Thoracic aorta (tissue), 2 donors: ENCODE results near the gene THAP10. TPM values are rescaled to one million over a fixed set of nuclear protein-coding genes. Genes with fewer than 3 reads are reported as not detected.
A peak's percentile ranks its signal among the peaks of the same experiment; 100 is the strongest.

ENCODE experiments used
- ATAC-seq: fragments of 150-250 bp; one replicate; pipeline ENCODE4 v1.8.0; 2017; ENCODE audit warnings: low read depth; ENCODE audit not compliant: insufficient number of reproducible peaks, low FRiP score
- DNase-seq: peaks from one replicate; pipeline ENCODE4 v3.0.0-alpha.2; 2020; ENCODE audit warnings: low spot score
- H3K27ac ChIP-seq, 2 donors: fragments of 200-600 bp; sonication (generic); 1 replicate in 1 of 2; 2 replicates in 1 of 2; pipeline ENCODE4 v1.5.1; 2016; ENCODE audit warnings: mild to moderate bottlenecking in 2 of 2, moderate library complexity in 2 of 2
- H3K27me3 ChIP-seq: fragments of 200-600 bp; sonication (generic); replicated peaks from 2 replicates; pipeline ENCODE4 v1.6.0; 2016; ENCODE audit warnings: mild to moderate bottlenecking; ENCODE audit not compliant: insufficient read depth
- H3K36me3 ChIP-seq: fragments of 200-600 bp; sonication (generic); one replicate; pipeline ENCODE4 v1.5.1; 2016
- H3K4me1 ChIP-seq, 2 donors: fragments of 200-600 bp; sonication (generic); 1 replicate in 1 of 2; 2 replicates in 1 of 2; pipeline versions ENCODE4 v1.5.1 to v1.6.0; 2016; ENCODE audit warnings: low read depth in 2 of 2, mild to moderate bottlenecking in 1 of 2; ENCODE audit not compliant: control insufficient read depth in 1 of 2
- H3K4me3 ChIP-seq: fragments of 200-600 bp; sonication (generic); 2 replicates; pipeline ENCODE4 v1.5.1; 2016; ENCODE audit warnings: mild to moderate bottlenecking
- H3K9me3 ChIP-seq: fragments of 200-600 bp; sonication (generic); 2 replicates; pipeline ENCODE4 v1.5.1; 2016
- total RNA-seq, 2 donors: library from RNA; depleted of rRNA; stranded (reverse); fragments of >200 nt; gene quantifications; one replicate each; pipeline versions ENCODE4 v1.1.0 to v1.2.3, GENCODE V29; 2016
- TF ChIP-seq, protein P1 (sequence below): fragments of 200-600 bp; sonication (generic); IDR thresholded peaks from one replicate; pipeline ENCODE4 v1.5.1; 2019; ENCODE audit warnings: antibody characterized with exemption

THAP10 gene
- total RNA-seq, 2 donors from 2014 or later = 0.81 to 1.4 TPM

DNA sequence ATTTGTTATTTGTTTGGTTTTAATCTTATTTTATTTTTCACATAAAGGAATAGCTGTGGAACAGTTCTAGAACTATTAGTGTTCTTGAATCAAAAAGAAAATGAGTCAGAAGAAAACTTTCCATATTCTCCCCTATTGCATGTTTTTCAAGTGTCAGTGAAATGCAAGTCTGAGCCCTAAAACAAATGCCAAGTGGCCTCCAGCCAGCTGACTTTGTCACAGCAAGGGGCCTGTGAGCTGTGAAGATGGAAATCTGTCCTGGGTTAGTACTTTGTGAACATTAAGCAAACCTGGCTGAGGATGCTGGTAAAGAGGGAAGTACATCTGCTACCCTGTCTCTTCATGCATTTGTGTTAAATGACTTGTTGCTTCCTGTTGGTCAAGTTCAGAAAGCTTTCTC is 14.6 kb upstream of the THAP10 start:
- H3K9me3 ChIP-seq = peaks cover 8% of the 10 kb centered on the region
- H3K4me1 ChIP-seq = no peaks in the 10 kb centered on the region
- DNase-seq (no peak), ATAC-seq (no peak)
- TF ChIP-seq, protein P1, sequence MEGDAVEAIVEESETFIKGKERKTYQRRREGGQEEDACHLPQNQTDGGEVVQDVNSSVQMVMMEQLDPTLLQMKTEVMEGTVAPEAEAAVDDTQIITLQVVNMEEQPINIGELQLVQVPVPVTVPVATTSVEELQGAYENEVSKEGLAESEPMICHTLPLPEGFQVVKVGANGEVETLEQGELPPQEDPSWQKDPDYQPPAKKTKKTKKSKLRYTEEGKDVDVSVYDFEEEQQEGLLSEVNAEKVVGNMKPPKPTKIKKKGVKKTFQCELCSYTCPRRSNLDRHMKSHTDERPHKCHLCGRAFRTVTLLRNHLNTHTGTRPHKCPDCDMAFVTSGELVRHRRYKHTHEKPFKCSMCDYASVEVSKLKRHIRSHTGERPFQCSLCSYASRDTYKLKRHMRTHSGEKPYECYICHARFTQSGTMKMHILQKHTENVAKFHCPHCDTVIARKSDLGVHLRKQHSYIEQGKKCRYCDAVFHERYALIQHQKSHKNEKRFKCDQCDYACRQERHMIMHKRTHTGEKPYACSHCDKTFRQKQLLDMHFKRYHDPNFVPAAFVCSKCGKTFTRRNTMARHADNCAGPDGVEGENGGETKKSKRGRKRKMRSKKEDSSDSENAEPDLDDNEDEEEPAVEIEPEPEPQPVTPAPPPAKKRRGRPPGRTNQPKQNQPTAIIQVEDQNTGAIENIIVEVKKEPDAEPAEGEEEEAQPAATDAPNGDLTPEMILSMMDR = no peak
- H3K36me3 ChIP-seq = peaks cover 9% of the 10 kb centered on the region
- no peak overlapping the region for H3K4me3 ChIP-seq
- H3K27me3 ChIP-seq = no peaks in the 10 kb centered on the region
- H3K27ac ChIP-seq = no peak overlapping the region

DNA sequence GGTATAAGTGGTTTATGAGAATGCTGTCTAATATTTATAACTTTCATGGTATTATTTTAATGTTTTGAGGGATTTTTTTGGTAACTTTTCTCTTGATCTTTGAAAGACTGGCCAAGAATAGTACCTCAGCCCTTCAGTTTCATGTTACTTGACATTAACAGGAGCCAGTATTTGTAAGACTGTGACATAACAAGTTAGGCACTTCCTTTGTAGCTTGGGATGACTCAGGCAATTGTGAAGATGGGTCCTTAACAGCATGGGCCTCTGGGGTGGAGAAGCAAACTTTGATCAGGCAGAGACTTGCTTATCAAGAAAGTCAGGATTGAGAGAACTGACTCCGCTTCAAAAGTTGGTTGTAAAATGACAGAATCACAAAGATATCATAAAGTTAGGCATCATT is 9.9 kb upstream of the THAP10 start:
- Histone ChIP-seq H3K9me3 (no peaks in the 10 kb centered on the region), H3K4me3 (no peak overlapping the region), H3K36me3 (peaks cover 4% of the 10 kb centered on the region), H3K27ac (no peak overlapping the region), H3K27me3 (no peaks in the 10 kb centered on the region), H3K4me1 (no peaks in the 10 kb centered on the region)
- TF ChIP-seq, protein P1 = no peak
- DNase-seq = no peak
- ATAC-seq = no peak

DNA sequence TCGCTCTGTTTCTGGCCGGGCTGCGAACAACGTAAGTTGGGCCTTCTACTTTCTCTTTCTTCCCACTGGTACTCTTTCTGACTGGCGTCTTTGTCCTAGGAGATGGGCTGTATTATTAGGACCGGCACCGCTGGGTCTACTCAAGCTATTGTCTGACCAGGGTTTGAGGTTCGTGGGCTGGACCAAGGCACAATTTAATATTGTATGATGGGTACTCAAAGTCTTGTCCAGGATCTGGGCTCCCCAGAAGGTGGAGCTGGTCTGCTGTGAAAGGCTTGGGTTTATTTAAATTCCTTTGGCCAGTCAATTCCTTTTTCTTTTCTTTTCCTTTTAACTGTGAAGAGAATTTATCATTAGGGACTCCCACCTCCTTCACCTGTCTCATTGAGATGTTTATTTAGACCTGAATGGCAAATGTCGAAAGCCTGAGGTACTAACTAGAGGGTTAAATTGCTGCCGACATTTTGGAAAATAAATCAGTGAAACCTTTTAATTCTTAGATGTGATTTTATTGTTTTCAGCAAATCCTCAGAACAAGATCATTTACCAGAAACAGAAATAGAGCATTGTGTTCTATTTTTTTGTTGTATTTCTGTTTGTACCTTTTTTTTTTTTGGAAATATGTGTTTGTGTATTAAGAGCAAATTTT is 803 bp upstream of the THAP10 start:
- DNase-seq (no peak), ATAC-seq (no peak)
- TF ChIP-seq, protein P1 = no peak
- H3K4me3 ChIP-seq = peak overlapping the region; percentile 83
- H3K36me3 ChIP-seq = no peaks in the 10 kb centered on the region
- H3K4me1 ChIP-seq = peaks cover 3 to 9% of the 10 kb centered on the region in 2 donors
- no peaks in the 10 kb centered on the region for H3K27me3 ChIP-seq
- H3K9me3 ChIP-seq = no peaks in the 10 kb centered on the region
- peak overlapping the region; percentile 70 to 73 for H3K27ac ChIP-seq

DNA sequence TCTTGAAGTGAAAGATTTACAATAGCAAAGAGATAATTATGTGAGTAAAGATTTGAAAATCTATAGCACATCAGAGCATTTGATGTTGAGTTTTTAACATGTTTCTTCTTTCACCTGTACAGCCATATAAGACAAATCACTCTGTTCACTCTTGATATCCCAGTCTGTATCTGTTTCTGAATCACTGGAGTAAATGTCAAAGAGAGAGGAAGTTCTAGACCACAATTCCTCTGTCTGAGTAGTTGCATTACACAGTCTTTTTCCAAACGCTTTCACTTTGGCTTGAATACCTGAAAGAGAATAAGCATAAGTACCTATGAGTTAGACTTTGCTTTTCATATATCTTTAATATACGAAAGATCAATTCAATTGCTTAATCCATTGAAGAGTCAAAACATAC is 9.9 kb downstream of the THAP10 start:
- H3K27me3 ChIP-seq = no peaks in the 10 kb centered on the region
- H3K27ac ChIP-seq = no peak overlapping the region
- DNase-seq (no peak), ATAC-seq (no peak)
- H3K36me3 ChIP-seq = no peaks in the 10 kb centered on the region
- H3K9me3 ChIP-seq = no peaks in the 10 kb centered on the region
- no peak overlapping the region for H3K4me3 ChIP-seq
- no peaks in the 10 kb centered on the region for H3K4me1 ChIP-seq
- TF ChIP-seq, protein P1 = no peak

DNA sequence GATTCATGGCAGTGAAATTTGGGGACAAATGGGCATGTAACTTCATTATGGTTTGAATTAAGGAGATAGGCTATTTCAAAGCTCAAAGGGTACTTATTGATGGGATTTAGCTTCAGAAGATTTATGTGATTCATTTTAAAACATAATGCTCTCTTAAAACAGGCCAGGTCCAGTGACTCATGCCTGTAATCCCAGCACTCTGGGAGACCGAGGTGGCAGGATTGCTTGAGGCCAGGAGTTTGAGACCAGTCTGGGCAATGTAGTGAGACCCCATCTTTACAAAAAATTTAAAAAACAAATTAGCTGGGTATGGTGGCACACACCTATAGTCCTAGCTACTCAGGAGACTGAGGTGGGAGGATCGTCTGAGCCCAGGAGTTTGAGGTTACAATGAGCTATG is 11.5 kb downstream of the THAP10 start:
- DNase-seq (no peak), ATAC-seq (no peak)
- H3K4me1 ChIP-seq = no peaks in the 10 kb centered on the region
- no peak overlapping the region for H3K27ac ChIP-seq
- no peaks in the 10 kb centered on the region for H3K27me3 ChIP-seq
- H3K9me3 ChIP-seq = no peaks in the 10 kb centered on the region
- TF ChIP-seq, protein P1 = no peak
- no peak overlapping the region for H3K4me3 ChIP-seq
- H3K36me3 ChIP-seq = no peaks in the 10 kb centered on the region
